Muscle layer of duodenum (tissue), 2 donors: Measurements from ENCODE around the gene STX3.
"Not testable (repeated sequence)": the region's sequence is repeated elsewhere in the genome, so short reads cannot be mapped to it uniquely, and the experiment has no call there.

Source experiments
- H3K27ac ChIP-seq: one replicate; pipeline ENCODE4 v1.7.0; 2013; ENCODE audit warnings: mild to moderate bottlenecking, low read length
- H3K27me3 ChIP-seq: one replicate; pipeline ENCODE4 v1.7.0; 2013; ENCODE audit warnings: low read depth, mild to moderate bottlenecking, control low read depth, low read length
- H3K36me3 ChIP-seq, 2 donors: one replicate each; pipeline ENCODE4 v1.7.0; 2013; ENCODE audit warnings: low read length in 2 of 2, control low read depth in 1 of 2, mild to moderate bottlenecking in 1 of 2; ENCODE audit not compliant: insufficient read depth in 2 of 2, control insufficient read depth in 1 of 2
- H3K4me1 ChIP-seq, 2 donors: one replicate each; pipeline ENCODE4 v1.7.0; 2013; ENCODE audit warnings: low read length in 2 of 2, mild to moderate bottlenecking in 2 of 2, control low read depth in 1 of 2, moderate library complexity in 1 of 2; ENCODE audit not compliant: insufficient read depth in 2 of 2, control insufficient read depth in 1 of 2
- H3K4me3 ChIP-seq, 2 donors: one replicate each; pipeline ENCODE4 v1.7.0; 2013; ENCODE audit warnings: low read length in 2 of 2, low read depth in 1 of 2, mild to moderate bottlenecking in 1 of 2
- H3K9me3 ChIP-seq, 2 donors: one replicate each; pipeline ENCODE4 v1.7.0; 2013; ENCODE audit warnings: low read length in 2 of 2, control low read depth in 1 of 2, mild to moderate bottlenecking in 1 of 2; ENCODE audit not compliant: control insufficient read depth in 1 of 2
- donor health status: healthy.

Gene STX3

DNA sequence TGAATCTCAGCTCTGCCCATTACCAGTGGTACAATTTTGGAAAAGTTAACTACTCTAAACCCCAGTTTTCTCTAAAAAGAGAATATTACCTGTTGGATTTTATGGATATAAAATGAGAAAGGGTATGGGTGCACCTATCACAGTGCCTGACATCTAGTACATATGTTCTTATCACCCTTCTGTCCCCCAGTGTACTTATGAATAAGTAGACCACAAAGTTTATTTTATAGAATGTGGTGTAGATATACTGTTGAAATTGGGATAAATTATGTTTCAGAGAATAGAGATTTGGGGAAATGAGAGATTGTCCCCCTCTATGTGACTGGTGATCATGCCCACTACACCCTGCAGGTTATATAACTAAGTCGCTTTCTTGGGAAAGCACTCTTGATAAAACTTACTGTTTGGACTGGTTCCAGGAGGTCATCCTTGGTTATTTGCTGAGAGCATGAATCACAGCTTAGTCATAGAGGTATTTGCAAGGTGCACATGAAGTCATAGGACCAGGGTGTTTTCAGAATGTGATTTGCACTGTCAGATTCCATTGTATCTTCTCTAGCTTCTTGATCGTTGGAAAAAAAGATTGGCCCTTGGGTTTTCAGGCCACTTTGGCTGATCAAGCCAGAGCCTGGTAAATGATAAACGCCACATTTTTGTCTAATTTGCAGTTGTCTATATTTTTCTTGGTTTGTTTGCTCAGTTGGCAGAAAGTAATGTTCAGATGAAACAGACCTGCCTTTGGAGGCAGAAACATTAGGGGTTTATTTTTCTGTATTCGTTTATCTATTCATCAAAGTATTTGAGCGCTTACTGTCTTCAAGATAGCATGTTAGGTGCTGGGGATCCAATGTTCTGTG, 21.3 kb downstream of the STX3 start:
- Histone ChIP-seq H3K27me3 (no peaks in the 10 kb centered on the region), H3K27ac (no peak overlapping the region), H3K9me3 (no peaks in the 10 kb centered on the region), H3K4me1 (no peaks in the 10 kb centered on the region), H3K4me3 (no peak overlapping the region), H3K36me3 (peaks cover 0 to 14% of the 10 kb centered on the region in 2 donors)

DNA sequence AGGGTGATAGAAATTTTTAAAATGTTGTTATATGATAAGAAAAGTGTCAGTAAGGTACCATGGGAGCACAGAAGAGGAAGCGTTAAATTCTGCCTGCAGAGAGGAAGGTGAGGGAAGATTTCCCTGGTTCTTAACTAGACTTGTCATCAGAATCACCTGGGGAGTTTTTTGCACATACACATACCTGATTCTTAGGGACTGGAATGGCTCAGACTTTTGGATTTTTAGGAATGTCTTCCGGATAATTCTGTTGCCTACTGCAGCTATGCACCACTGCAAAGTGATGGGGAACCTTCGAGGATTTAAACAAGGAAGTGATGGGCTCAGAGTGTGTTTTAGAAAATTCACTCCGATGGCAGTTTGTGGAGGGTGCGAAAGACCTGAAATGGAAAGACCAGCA, 21.9 kb downstream of the STX3 start:
- H3K36me3 ChIP-seq = peaks cover 0 to 14% of the 10 kb centered on the region in 2 donors
- H3K4me3 ChIP-seq = no peak overlapping the region
- no peaks in the 10 kb centered on the region for H3K27me3 ChIP-seq
- H3K27ac ChIP-seq = no peak overlapping the region
- H3K9me3 ChIP-seq = no peaks in the 10 kb centered on the region
- H3K4me1 ChIP-seq = no peaks in the 10 kb centered on the region

DNA sequence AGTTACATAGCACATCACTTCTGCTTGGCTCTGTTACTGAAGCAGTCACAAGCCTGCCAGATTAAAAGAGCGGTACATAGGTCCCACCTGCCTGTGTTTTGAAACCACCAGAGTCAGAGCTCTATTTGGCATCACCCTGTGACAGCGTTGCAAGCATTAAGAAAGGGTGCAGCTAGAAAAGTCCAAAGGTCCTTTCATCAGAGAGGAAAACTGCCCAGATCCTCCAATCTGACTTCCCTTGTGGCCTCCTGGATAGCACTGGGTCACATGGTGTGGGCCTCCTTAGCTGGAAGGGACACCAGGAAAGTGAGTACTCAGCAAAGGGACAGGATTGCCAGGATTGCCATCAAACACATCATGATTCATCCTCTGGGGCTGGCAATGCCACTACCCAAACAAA, 22.9 kb downstream of the STX3 start:
- Histone ChIP-seq H3K9me3 (no peaks in the 10 kb centered on the region), H3K27ac (peak overlapping the region; percentile 25), H3K27me3 (no peaks in the 10 kb centered on the region), H3K4me3 (no peak overlapping the region), H3K4me1 (no peaks in the 10 kb centered on the region), H3K36me3 (peaks cover 0 to 14% of the 10 kb centered on the region in 2 donors)

DNA sequence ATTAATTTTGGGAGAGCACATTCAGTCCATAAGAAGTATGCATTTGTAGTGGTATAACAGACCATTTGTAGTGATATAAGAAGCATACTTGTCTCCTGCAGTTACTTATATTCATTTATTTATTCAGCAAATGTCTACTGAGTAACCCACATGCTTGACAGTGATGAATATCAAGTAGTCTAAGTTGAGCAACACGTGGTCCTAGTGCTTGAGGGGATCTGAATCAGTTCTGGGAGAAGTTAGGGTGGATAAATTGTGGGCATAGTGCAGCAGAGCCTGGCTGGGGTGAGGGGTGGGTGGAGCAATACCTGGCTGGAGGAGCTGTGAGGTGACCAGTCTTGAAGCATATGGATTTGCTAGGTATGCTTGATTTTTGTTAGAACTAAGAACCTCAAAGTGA, 24.3 kb downstream of the STX3 start:
- Histone ChIP-seq H3K4me3 (no peak overlapping the region), H3K9me3 (no peaks in the 10 kb centered on the region), H3K36me3 (peaks cover 0 to 5% of the 10 kb centered on the region in 2 donors), H3K4me1 (no peaks in the 10 kb centered on the region), H3K27ac (no peak overlapping the region), H3K27me3 (no peaks in the 10 kb centered on the region)

DNA sequence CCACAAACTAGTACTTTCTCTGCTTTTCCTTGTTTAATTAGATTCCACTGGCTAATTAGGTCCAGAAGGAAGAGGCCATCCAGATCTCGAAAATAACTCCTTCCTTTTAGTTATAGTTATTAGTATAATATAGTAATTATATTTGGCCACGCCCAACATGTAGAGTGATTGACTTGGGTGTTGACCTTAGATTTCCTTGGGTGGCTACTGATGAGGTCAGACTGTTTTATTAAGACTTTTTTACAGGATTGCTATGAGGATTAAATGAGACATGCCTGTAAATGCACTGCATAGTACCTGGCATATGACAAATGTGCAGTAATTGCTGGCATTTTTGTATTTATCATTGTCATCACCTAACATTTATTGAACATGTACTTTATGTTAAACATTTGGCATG, 26.9 kb downstream of the STX3 start:
- peaks cover 0 to under 1% of the 10 kb centered on the region in 2 donors for H3K36me3 ChIP-seq
- peaks cover 0 to 7% of the 10 kb centered on the region in 2 donors for H3K4me1 ChIP-seq
- H3K4me3 ChIP-seq = no peak overlapping the region
- H3K27ac ChIP-seq = no peak overlapping the region
- no peaks in the 10 kb centered on the region for H3K27me3 ChIP-seq
- H3K9me3 ChIP-seq = no peaks in the 10 kb centered on the region

DNA sequence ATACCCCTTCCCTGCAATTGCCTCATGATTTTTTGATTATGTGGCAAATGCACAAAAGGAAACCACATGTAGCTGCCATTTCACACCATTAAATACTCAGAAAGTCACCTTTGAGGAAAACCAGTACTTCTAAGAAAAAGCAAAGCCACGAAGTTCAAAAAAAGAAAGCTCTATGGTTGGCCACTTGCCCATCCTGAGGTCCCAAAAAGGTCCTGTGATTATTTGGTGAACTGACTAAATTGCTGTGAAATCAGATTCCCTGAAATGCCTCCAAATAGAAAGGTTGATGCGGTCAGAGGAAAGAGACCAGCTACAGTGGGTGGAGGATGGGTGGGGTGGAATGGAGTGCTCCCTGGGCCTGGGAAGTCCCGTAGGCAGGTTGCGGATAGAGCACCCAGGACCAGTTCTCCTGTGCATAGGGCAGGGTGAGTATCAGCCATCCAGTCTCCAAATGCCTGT, 28.5 kb downstream of the STX3 start:
- peaks cover 0 to 14% of the 10 kb centered on the region in 2 donors for H3K36me3 ChIP-seq
- no peak overlapping the region for H3K27ac ChIP-seq
- H3K4me1 ChIP-seq = peaks cover 0 to 15% of the 10 kb centered on the region in 2 donors
- H3K4me3 ChIP-seq = no peak overlapping the region
- no peaks in the 10 kb centered on the region for H3K9me3 ChIP-seq
- no peaks in the 10 kb centered on the region for H3K27me3 ChIP-seq

DNA sequence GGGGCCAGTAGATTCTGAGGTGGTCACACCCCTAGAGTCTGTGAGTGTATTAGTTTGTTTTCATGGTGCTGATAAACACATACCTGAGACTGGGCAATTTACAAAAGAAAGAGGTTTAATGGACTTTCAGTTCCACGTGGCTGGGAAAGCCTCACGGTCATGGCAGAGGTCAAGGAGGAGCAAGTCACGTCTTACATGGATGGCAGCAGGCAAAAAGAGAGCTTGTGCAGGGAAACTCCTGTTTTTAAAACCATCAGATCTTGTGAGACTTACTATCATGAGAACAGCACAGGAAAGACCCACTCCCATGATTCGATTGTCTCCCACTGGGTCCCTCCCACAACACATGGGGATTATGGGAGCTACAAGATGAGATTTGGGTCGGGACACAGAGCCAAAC, 29.3 kb downstream of the STX3 start:
- Histone ChIP-seq H3K36me3 (peaks cover 0 to 22% of the 10 kb centered on the region in 2 donors), H3K4me1 (peaks cover 0 to 15% of the 10 kb centered on the region in 2 donors)
- H3K4me3 ChIP-seq, H3K27ac ChIP-seq, H3K9me3 ChIP-seq, H3K27me3 ChIP-seq: not testable (repeated sequence)

DNA sequence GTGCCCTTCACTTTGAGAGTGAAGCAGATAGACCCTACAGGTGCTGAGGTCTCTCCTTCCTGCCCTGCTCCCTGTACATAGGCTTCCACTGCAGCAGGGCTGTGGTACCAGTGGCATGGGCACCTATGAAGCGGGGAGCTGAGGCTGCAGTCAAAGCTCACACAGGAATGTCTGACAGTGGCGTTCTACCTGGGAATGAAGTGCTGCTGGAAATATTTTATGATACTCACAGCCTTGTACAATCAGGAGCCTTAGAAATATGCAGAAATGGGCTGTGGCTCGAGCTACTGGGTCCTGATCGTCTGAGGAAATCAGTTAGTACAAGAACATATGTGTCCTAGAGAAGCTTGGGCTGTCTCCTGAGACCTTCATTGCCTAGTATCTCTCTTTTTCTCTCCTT, 30.6 kb downstream of the STX3 start:
- Histone ChIP-seq H3K36me3 (peaks cover 0 to 34% of the 10 kb centered on the region in 2 donors), H3K4me3 (no peak overlapping the region), H3K9me3 (no peaks in the 10 kb centered on the region), H3K4me1 (peaks cover 0 to 15% of the 10 kb centered on the region in 2 donors), H3K27me3 (no peaks in the 10 kb centered on the region), H3K27ac (no peak overlapping the region)

DNA sequence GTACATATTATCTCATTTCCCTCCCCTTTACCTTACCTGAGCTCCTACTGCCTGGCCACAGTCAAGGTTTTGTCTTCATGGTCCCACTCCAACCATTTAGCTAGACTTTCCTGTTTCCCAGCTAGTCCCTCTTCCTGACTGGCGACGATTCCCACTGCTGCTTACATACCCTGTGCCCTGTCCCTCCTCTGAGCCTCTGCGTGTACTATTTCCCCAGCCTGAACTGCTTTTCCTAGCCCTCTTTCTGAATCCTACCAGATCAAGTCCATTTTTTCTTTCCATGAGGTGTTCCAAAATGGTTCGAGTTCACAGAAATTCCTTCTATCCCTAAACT, 32.0 kb downstream of the STX3 start:
- Histone ChIP-seq H3K9me3 (no peaks in the 10 kb centered on the region), H3K27me3 (no peaks in the 10 kb centered on the region), H3K27ac (no peak overlapping the region), H3K4me3 (no peak overlapping the region), H3K4me1 (peaks cover 0 to 15% of the 10 kb centered on the region in 2 donors), H3K36me3 (peaks cover 6 to 39% of the 10 kb centered on the region in 2 donors)

DNA sequence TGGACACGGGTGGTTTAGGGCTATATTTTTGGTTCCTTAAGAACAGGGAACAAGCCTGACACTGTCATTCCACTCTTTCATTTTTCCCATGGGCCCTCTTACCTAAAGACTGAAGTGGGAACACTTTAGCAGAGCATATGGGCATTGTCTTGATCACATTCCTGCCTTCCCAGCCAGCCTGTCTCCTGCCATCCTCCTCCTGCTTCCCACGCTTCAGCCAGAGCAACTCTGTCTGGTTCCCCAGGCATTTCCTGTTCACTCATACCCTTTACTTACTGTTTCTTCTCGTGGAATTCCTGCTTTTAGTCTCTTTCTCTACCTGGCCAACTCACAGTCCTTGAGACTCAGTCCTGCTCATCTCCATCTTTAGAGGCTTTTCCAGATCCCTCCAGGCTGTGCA, 32.6 kb downstream of the STX3 start:
- H3K27ac ChIP-seq = no peak overlapping the region
- peaks cover 0 to 15% of the 10 kb centered on the region in 2 donors for H3K4me1 ChIP-seq

DNA sequence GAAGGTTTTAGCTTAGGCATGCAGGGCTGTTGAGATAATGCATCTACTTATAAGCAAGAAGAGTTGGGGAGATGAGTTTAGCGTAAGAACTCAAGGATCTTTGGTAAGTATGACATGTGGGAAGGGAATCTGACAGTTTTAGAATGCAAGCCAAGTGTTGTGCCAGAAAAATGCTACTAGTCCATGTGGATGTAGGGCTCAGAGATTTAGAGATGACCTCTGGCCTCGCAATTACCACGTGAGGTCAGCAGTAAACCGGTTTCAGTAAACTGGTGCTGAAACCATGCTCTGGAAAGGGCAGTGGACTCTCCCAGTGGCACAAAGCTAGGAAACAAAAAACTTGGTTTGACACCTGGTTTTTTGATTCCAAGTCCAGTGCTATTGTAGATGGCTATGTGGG, 36.5 kb downstream of the STX3 start:
- Histone ChIP-seq H3K4me3 (no peak overlapping the region), H3K9me3 (no peaks in the 10 kb centered on the region), H3K36me3 (peaks cover 42 to 78% of the 10 kb centered on the region in 2 donors), H3K4me1 (peaks cover 0 to 13% of the 10 kb centered on the region in 2 donors), H3K27me3 (no peaks in the 10 kb centered on the region), H3K27ac (no peak overlapping the region)

More for the DNA sequence above, 32.6 kb downstream of the STX3 start:
- Histone ChIP-seq H3K36me3 (peaks cover 12 to 45% of the 10 kb centered on the region in 2 donors), H3K27me3 (no peaks in the 10 kb centered on the region), H3K9me3 (no peaks in the 10 kb centered on the region), H3K4me3 (no peak overlapping the region)

DNA sequence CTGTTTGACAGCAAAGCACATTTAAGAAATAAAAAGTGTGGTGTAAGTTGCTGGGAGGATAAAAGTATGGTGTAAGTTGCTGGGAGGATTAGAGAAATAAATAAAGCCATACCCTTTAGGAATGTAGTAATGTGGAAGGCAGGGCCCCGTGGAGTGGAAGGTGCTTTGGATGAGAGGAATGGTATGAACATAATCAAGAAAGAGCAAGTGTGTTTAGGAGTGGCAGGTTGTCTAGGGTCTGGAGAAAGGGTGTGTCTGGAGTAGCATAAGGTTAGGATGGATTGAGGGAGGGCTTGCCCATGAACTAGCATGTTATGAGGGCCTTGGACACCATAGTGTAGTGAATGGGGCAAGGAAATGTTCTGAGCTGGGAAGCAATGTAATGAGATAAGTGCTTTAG, 37.3 kb downstream of the STX3 start:
- Histone ChIP-seq H3K27me3 (no peaks in the 10 kb centered on the region), H3K4me1 (peaks cover 0 to 4% of the 10 kb centered on the region in 2 donors), H3K27ac (no peak overlapping the region), H3K9me3 (no peaks in the 10 kb centered on the region), H3K4me3 (no peak overlapping the region), H3K36me3 (peaks cover 46 to 81% of the 10 kb centered on the region in 2 donors)
